Activated gamma-delta T cell treated with anti-CD3 and anti-CD28 coated beads, Interleukin-2, amount 50 U/mL, for 16 hours (primary cell): ENCODE data around the gene GCC1.

ENCODE experiments used
- DNase-seq: peaks from one replicate; pipeline ENCODE4 v3.0.0-alpha.2; 2020; ENCODE audit warnings: low read depth

Gene GCC1, protein sequence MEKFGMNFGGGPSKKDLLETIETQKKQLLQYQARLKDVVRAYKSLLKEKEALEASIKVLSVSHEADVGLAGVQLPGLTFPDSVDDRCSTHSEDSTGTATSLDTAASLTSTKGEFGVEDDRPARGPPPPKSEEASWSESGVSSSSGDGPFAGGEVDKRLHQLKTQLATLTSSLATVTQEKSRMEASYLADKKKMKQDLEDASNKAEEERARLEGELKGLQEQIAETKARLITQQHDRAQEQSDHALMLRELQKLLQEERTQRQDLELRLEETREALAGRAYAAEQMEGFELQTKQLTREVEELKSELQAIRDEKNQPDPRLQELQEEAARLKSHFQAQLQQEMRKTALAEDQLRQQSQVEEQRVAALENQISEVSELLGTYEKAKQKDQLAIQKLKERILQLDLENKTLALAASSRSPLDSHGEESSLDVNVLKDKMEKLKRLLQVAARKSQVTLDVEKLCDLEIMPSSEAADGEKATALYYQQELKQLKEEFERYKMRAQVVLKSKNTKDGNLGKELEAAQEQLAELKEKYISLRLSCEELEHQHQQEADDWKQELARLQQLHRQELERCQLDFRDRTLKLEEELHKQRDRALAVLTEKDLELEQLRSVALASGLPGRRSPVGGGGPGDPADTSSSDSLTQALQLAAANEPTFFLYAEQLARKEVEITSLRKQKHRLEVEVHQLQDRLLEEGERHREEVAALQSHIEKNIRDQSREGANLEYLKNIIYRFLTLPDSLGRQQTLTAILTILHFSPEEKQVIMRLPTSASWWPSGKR

DNA sequence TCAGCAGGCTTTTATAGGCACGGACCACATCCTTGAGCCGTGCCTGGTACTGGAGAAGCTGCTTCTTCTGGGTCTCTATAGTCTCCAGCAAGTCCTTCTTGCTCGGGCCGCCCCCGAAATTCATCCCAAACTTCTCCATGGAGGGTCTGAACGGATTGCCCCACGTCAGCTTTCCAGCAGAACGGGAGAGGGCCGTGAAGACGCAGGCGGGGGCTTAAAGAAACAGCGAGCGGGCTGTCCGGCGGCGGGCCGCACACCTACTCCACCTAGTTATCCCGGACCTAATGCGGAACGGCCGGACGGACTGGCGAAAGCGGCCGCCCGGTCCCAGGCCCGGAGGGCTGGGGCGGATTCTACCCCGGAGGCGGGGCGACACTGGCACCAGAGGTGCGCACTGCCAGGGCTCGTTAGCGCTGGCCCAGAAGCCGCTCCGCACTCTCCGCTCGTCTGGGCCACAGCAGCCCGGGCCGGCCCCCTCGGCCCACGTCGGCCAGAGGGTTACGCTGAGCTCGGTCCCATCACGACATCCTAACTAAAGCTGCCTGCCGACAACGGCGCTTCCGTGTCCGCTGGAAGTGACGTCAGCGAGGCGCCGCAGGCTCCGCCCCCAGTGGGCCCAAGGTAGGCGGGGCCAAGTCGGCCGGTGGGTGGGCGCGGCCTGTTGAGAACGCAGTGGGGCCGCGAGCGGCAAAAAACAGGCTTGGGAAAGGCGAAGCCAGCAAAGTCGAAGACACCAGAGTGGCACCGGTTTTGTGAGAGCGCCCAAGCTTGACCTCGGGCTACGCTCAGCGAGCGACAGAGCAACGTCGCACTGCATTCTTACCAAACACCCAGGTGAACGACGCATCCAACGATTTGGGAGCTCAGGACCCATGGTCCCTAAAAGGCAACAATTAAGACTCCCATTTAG, at the start of gene GCC1:
Gene GCC1 (minus strand): TSS at position 553 of the 910 bp plus-strand sequence. CDS start 414 bp downstream, at position 139.
- peak; percentile 91 for DNase-seq

DNA sequence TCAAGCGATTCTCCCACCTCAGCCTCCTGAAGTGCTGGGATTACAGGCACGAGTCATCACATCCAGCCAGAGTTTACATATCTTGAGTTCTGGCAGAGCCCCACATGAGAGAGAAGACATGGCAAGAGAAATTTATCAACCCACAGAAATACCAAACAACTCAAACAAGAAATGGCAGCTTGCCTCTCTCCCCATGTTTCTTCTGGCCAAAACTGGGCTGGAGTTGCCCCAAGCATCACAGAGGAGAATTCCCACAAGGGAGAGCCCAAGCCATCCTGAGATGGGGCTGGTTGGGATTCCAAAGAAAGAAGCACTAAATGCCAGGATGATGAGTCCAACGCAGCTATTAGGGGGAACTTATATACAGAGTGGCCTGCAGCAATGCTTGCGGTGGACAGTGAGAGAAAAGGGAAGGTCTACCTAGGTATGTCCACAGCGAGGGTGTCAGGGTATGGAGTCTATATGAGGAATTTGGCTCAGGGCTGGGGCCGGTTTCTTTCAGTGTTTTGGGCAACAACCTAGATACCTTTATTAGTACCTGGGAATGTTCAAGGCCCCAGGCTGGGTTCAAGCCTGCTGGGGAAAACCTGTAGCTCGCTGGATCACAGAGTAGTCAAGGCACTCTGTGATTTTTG, 47.0 kb upstream of the GCC1 start:
- no peak for DNase-seq

DNA sequence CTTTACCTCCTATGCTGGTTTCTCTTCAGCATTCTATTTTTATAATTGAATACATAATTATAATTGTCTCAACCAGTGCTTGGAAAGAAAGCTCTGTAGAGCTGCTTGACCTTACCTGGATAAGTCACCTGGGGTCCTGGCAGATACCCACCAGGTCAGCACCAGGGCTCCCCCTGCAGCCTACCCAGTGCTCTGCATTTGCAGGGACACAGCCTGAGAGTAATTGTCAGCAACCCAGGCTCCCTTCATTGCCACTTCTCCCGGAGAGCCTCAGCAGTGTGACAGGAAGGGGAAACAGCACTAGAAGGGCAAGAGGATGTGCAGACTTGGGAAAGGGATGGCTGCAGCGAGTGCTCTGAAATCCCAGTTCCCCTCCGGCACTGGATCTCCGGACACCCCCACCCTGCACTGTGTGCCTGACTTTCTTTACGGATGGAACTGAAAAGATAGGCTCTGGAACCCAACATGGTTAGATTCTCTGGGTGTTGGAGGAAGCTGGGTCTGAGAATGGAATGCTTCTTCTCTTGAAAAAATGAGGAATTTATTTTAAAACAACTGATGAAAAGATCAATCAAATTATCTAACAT, 44.0 kb upstream of the GCC1 start:
- no peak for DNase-seq

DNA sequence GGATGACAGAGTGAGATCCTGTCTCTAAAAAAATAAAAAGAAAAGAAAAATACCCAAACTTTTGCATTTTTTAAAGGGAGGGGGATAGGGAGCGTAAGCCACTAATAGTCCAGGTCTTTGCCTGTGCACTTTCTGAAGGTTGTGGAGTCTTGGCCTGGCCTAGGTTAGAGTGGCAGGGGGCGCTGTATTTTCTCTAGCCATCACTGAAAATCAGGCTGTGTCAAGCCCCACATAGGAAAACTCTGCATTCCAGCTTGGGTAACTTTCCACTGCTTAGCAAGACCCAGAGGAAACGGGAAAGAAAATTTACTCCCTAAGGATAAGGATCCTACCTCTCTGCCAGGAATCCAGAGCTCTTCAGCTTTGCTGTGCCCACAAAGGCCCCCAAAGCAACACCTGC, 43.0 kb upstream of the GCC1 start:
- no peak for DNase-seq

DNA sequence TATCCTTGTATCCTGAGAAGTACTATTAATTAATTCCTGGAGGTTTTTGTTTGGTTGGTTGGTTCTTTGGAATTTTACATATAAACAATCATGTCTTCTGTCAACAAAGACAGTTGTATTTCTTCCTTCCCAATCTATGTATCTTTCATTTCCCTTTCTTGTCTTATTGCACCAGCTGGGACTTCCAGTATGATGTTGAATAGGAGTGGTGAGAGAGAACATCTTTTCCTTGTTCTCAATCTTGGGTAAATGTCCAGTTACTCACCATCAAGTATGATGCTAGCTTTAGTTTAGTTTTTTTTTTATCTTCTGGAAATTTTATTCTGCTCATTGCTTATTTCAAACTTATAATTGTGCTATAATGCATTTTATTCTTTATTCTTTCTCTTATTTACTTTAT, 39.9 kb upstream of the GCC1 start:
- DNase-seq, result no peak

DNA sequence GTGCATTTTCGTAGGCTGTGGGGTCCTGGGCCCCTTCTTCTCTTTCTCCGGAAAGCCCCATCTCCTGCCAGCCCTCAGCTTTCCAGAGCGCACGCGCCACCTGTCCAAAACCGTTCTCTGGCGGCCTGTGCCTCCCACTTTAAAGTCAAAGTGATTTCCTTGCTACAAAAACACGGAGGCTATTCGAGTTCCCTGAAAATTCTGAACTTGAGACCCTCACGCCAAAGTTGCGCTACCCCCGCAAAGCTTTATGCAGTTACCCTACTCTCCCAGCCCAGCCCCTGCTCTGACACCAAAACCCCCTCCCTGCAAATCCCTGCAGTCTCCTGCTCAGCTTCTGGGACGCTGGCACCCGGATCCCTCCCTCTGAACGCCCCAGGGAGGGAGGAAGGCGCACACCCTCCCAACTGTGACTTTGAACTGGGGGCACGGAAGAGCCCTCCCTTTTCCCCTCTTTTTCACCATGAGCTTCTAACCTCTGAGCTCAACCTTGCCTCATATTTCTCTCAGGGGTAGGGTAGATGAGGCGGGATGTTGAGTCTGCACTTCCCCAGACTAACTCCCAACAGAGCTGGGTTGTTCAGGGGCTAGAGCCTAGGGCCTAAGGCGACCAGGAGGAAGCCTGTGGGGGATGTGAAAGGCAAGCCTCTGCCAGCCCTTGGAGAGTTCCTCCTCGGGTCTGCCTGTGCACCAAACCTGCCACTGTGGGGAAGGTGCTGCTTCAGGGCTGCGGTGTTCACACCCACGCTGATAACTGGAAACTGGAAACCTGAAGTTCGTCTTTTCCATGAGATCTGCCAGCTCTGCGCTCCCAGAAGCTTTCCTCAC, 35.2 kb upstream of the GCC1 start:
- DNase-seq, result no peak

DNA sequence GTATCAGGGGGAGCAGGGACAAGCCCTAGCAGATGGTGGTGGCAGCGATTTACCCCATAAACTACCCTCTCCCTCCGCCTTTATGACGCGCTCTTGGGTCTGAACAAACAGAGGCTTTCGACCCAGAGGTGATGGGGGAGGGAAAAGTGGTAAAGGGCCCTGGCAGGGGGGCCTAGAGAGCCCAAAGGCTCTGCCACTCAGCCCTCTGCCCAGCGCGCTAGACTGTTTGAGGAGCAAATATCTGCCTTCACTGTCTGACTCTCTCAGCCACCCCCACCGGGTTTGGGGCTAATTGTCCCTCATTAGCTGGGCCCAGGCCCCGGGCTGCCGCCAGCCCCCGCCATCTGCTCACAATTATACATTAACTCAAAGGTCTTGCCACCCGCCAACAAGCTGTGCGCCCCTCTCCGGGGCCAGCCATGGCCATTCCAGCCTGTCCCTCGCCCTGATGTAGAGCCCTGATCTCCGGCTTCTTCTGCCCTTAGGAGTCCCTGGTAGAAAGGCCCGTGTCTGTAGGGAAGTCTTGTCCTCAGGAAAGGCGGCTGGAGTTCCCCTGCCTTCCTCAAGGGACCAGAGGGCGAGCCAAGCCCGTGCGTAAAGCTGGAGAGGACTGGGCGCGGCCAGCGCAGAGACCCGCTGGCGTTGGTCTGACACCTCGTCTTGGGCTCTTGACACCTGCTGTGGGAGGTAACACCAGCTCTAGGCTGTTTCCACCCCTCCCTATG, 34.4 kb upstream of the GCC1 start:
- no peak for DNase-seq

DNA sequence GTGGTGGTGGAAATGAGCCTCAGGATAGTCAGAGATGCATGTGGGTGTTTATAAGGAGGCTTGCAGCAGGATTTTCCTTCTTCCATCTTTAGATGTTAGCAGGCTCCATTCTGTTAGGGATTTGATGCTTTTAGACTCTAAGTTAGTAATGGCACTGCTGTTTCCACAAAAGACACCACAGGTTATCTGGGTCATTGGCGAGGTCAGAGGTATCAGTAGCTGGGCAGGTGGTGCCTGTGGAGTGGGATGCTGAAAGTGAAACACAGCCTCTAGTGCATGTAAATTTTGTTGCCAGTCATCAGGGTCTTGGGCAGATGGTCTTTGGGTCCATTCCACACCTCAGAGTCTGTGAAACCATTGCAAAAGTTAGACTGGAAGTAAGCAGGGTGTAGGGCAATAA, 33.4 kb upstream of the GCC1 start:
- DNase-seq, result no peak

DNA sequence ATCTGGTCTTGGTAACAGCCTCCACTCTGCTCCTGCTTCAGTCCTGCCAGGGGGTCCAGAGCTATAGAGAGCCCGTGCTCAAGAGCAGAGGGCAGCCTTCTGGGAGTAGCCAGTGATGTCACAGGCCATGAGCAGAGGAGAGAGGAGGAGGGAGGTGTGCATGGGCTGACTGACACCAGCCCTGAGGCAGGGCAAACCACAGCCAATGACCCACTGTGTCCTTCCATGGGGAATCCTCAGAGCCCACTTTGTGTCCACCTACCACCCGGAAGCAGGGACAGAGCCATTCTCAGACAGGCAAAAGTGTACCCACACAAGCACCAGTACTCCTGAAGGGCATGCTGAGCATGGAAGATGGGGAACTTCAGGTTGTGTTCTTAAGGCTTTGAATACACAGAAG, 32.6 kb upstream of the GCC1 start, which contains the start of gene PAX4:
Gene PAX4 (minus strand): TSS at position 101 of the 400 bp plus-strand sequence. CDS start 2,214 bp downstream, outside the sequence.
- DNase-seq, result no peak

DNA sequence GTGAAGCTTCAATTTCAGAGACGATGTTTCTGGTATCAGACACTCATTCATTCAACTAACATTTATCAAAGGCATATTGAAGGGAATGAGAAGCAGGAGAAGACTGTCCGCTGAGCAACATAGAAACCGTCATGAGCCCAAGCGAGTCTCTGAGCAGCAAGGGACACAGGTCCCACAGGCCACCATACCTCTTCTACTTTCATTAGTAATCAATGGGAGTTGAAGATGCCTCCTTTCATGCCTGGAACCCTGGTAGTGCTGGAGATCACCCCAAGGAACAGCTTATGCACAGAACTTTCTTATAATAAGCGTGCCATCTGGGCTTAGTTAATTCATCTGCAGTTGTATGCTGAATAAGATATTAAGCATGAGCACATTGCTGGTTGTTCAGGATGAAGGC, 31.3 kb upstream of the GCC1 start:
- no peak for DNase-seq

DNA sequence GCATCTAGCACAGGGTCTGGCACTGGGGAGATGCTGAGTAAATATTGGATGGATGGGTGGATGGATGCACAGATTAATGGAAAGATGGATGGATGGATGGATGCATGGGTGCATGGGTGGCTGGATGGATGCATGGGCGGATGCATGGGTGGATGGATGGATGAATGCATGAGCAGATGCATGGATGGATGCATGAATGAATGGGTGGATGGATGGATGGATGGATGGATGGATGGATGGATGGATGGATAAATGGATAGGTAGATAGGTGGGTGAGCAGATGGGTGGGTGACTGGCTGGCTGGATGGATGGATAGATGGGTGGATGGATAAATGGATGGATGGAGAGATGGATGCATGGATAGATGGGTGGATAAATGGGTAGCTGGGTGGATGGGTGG, 26.9 kb upstream of the GCC1 start:
- no peak for DNase-seq

DNA sequence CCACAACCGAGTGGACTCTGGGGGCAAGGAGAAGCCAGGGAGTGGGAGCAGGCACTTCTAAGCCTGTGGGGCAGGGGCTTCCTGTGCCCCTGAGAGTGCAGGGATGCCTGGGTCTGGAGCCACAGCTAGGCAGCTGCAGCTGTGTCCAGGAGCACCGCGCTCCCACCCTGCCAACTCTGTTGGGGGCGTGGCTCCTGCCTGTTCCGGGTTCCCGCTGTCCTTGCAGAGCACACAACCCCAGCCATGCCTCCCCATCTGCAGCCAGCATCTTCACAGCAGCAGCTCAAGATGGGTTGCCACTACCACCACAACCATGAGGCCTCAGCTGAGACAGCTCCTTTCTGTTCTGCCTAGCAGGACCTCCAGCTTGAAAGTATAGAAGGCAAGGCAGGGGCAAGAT, 23.9 kb upstream of the GCC1 start:
- no peak for DNase-seq

DNA sequence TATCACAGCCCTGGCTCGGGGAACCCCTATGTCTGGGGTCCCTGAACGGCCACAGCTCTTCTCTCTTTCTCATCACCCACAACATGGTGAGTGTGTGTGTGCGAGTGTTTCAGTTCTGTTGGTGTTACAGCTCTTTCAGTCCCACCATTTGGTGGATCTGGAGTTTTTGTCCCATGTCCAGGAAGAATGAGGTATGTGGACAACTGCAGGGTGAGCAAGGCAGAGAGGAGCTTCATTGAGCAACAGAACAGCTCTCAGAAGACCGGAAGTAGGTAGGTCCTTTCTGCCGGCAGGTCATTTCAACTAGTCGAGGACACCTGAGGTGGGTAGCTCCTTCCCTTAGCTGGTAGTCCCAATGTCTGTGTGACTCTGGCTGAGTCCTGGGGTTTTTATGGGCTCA, 23.1 kb upstream of the GCC1 start:
- no peak for DNase-seq

DNA sequence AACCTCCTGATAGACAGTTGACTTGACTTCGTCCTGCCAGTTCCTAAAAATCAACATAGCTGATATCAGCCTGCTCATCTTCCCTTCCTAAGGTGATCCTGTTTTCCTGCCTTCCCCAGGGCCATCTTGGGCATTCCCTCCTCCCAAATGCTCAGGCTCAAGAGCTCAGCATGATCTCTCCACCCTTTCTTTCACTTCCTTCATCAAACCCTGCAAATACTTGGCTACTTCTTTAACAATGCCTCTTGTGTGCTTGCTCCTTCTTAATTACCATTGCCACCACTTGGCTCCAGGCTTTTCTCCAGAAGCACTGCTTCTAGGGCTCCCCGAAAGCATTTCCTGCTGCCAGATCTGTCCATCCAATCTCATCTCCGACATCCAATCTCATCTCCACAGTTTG, 15.5 kb upstream of the GCC1 start:
- no peak for DNase-seq

DNA sequence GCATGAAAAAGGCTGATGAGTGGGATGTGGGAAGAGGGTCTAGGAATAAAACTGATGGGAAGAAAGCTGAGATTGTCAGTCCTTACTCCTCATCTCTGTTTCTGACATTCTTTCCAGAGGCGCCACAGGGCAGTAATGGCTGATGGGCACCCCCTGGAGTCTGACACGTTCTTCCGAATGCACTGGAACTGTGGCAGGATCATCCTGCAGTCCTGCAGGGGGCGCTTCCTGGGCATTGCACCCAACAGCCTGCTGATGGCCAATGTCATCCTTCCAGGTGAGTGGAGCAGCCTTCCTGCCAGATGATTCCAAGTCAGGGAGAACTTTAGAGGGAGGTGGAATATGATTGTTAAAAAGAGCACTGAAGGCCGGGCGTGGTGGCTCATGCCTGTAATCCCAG, 12.9 kb upstream of the GCC1 start:
- DNase-seq, result no peak

DNA sequence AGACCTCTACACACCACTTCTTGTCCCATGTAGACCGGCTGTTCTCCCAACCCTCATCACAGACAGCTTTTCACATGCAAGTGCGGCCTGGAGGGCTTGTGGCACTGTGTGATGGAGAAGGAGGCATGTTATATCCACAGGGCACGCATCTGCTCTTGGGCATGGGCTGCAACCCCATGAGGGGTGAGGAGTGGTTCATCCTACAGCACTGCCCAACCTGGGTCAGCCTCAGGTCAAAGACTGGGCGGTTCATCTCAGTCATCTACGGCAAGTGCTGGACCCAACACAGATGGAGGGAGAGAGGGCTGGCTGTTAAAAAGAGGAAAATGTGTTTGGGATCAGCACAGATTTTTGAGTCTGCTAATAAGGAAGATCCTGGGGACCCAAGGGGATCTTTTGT, 10.3 kb upstream of the GCC1 start:
- DNase-seq, result no peak

DNA sequence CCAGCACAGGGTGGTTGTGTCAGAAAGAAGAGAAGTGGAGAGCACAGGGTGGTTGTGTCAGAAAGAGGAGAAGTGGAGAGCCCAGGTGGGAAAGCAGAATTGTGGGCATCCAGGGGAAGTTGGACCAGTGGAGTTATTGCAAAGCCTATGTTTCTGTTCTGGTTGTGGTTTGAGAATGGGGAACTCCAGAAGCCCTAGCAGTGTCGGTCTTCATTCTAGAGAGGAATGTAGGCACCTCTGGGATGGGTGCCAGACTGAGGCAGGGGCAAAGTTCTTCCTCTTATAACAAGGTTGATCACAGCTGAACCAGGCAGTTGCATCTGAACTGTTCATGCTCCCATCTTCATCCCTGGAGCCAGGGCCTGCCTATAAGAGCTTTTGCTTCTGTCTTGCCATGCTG, 9.1 kb upstream of the GCC1 start:
- DNase-seq, result no peak

DNA sequence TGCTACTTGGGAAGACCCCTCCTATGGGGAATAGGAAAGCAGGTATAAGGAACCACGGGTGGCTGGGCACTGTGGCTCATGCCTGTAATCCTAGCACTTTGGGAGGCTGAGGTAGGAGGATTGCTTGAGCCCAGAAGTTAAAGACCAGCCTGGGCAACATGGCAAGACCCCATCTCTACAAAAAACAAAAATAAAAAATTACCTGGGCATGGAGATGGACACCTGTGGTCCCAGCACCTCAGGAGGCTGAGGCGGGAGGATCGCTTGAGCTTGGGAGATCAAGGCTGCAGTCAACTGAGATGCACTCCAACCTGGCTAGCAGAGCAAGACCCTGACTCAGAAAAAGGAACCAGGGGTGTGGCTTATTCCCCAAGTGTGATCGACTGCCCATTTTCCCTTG, 7.2 kb upstream of the GCC1 start:
- no peak for DNase-seq

DNA sequence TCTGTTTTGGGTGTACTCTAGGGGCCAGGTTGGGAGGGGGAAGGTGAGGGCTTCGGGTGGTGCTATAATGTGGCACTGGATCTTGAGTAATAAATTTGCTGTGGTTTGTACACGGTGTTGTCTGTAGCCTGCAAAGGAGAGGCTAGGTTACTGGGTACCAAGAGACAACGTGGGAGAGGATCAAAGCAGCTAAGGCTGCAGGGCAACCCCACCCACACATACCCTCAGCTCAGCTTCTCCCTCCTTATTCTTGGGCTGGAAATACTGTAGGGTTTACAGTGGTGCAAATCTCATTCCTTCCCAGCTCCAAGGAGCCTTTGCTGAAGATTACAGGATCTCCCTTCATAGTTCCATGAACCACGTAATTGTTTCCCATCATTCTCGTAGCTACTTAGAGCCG, 6.2 kb upstream of the GCC1 start:
- no peak for DNase-seq

DNA sequence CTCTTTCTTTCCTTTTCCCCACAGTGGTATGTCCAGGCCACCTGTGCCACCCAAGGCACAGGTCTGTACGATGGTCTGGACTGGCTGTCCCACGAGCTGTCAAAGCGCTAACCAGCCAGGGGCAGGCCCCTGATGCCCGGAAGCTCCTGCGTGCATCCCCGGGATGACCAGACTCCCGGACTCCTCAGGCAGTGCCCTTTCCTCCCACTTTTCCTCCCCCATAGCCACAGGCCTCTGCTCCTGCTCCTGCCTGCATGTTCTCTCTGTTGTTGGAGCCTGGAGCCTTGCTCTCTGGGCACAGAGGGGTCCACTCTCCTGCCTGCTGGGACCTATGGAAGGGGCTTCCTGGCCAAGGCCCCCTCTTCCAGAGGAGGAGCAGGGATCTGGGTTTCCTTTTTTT, 5.8 kb upstream of the GCC1 start:
- DNase-seq, result no peak
